Neuronal stem cell (in vitro differentiated cells): ENCODE measurements around the gene OCIAD1.
"Not testable (repeated sequence)": the region's sequence is repeated elsewhere in the genome, so short reads cannot be mapped to it uniquely, and the experiment has no call there.

Experiments
- DNase-seq: peaks from one replicate; pipeline ENCODE4 v3.0.0-alpha.2; 2013; ENCODE audit warnings: low spot score
- H2AFZ ChIP-seq: one replicate; pipeline ENCODE4 v1.6.1; 2013; ENCODE audit warnings: mild to moderate bottlenecking, low read length, inconsistent platforms
- H2AK5ac ChIP-seq: 2 replicates; pipeline ENCODE4 v1.6.1; 2013; ENCODE audit warnings: low read depth, mild to moderate bottlenecking, inconsistent platforms, low read length, moderate library complexity, mixed read lengths
- H2BK120ac ChIP-seq: 2 replicates; pipeline ENCODE4 v1.6.1; 2013; ENCODE audit warnings: low read depth, mild to moderate bottlenecking, inconsistent platforms, low read length, moderate library complexity, mixed read lengths
- H2BK12ac ChIP-seq: one replicate; pipeline ENCODE4 v1.6.1; 2013; ENCODE audit warnings: low read length, inconsistent platforms
- H2BK15ac ChIP-seq: 2 replicates; pipeline ENCODE4 v1.6.1; 2013; ENCODE audit warnings: mild to moderate bottlenecking, low read length, inconsistent platforms, mixed read lengths
- H2BK5ac ChIP-seq: one replicate; pipeline ENCODE4 v1.6.1; 2013; ENCODE audit warnings: inconsistent platforms, mild to moderate bottlenecking, low read length, moderate library complexity
- H3K14ac ChIP-seq: one replicate; pipeline ENCODE4 v1.6.1; 2013; ENCODE audit warnings: low read length, inconsistent platforms
- H3K18ac ChIP-seq: 2 replicates; pipeline ENCODE4 v1.6.1; 2013; ENCODE audit warnings: low read length, inconsistent platforms
- H3K23ac ChIP-seq: 2 replicates; pipeline ENCODE4 v1.6.1; 2013; ENCODE audit warnings: low read depth, mild to moderate bottlenecking, mixed read lengths, low read length, inconsistent platforms; ENCODE audit not compliant: poor library complexity
- H3K27ac ChIP-seq: replicated peaks from 3 replicates; pipeline ENCODE4 v1.5.1; 2013; ENCODE audit warnings: low read length, inconsistent platforms
- H3K27me3 ChIP-seq, 3 experiments: 2 replicates each; pipeline ENCODE4 v1.6.1; 2013; ENCODE audit warnings: low read length in 3 of 3, mild to moderate bottlenecking in 2 of 3, inconsistent platforms in 1 of 3, low read depth in 1 of 3, mixed read lengths in 1 of 3, moderate library complexity in 1 of 3; ENCODE audit not compliant: control insufficient read depth in 3 of 3, insufficient read depth in 3 of 3
- H3K36me3 ChIP-seq, 2 donors: replicated peaks in 1 of 2; 2 replicates each; pipeline ENCODE4 v1.6.1; 2013; ENCODE audit warnings: low read length in 2 of 2; ENCODE audit not compliant: control insufficient read depth in 2 of 2, insufficient read depth in 2 of 2
- H3K4ac ChIP-seq: 2 replicates; pipeline ENCODE4 v1.6.1; 2013; ENCODE audit warnings: inconsistent platforms, mild to moderate bottlenecking, low read length, moderate library complexity
- H3K4me1 ChIP-seq, 2 donors: 1 replicate in 1 of 2; 2 replicates in 1 of 2; pipeline ENCODE4 v1.6.1; 2013; ENCODE audit warnings: low read length in 2 of 2, low read depth in 1 of 2; ENCODE audit not compliant: control insufficient read depth in 2 of 2, insufficient read depth in 1 of 2
- H3K4me2 ChIP-seq: one replicate; pipeline ENCODE4 v1.6.1; 2013; ENCODE audit warnings: mild to moderate bottlenecking, low read length, inconsistent platforms; ENCODE audit not compliant: insufficient read depth, poor library complexity, severe bottlenecking
- H3K4me3 ChIP-seq, 2 donors: 2 replicates each; pipeline ENCODE4 v1.5.1; 2013; ENCODE audit warnings: low read length in 2 of 2, mild to moderate bottlenecking in 2 of 2, inconsistent platforms in 1 of 2, moderate library complexity in 1 of 2
- H3K79me1 ChIP-seq: one replicate; pipeline ENCODE4 v1.6.1; 2013; ENCODE audit warnings: low read depth, mild to moderate bottlenecking, inconsistent platforms, low read length, moderate library complexity
- H3K9ac ChIP-seq: one replicate; pipeline ENCODE4 v1.6.1; 2013; ENCODE audit warnings: mild to moderate bottlenecking, low read depth, low read length, inconsistent platforms; ENCODE audit not compliant: poor library complexity
- H3K9me3 ChIP-seq, 2 donors: replicated peaks in 1 of 2; 2 replicates each; pipeline versions ENCODE3 to v1.6.1; 2013; ENCODE audit warnings: low read length in 2 of 2, mild to moderate bottlenecking in 2 of 2, inconsistent platforms in 1 of 2, low read depth in 1 of 2, mixed read lengths in 1 of 2, moderate library complexity in 1 of 2; ENCODE audit not compliant: control insufficient read depth in 2 of 2, insufficient read depth in 1 of 2
- H4K8ac ChIP-seq: one replicate; pipeline ENCODE4 v1.6.1; 2013; ENCODE audit warnings: low read depth, mild to moderate bottlenecking, inconsistent platforms, low read length, moderate library complexity
- H4K91ac ChIP-seq: one replicate; pipeline ENCODE4 v1.6.1; 2013; ENCODE audit warnings: low read length, low read depth, mild to moderate bottlenecking, inconsistent platforms; ENCODE audit not compliant: poor library complexity
- WGBS, 2 donors: extraction: QIAGEN DNeasy Blood & Tissue Kit; methylation state at CpG; one replicate each; pipeline ENCODE4 v1.1.7; 2013; ENCODE audit warnings: missing lambda C conversion rate in 2 of 2, mixed read lengths in 1 of 2; ENCODE audit not compliant: insufficient read length in 2 of 2, insufficient replicate concordance in 1 of 2; ENCODE audit errors: extremely low coverage in 2 of 2; 5-methylcytosine and 5-hydroxymethylcytosine counted together

Gene OCIAD1

GRCh38 chr4:48848799-48849198, 17.9 kb downstream of the OCIAD1 start:
- H3K27ac ChIP-seq, H2BK15ac ChIP-seq, H3K9me3 ChIP-seq, H2BK120ac ChIP-seq, H4K8ac ChIP-seq, H3K4me1 ChIP-seq, DNase-seq, H3K4me2 ChIP-seq, H3K18ac ChIP-seq, H2BK5ac ChIP-seq, H3K27me3 ChIP-seq, H2AFZ ChIP-seq, H3K4ac ChIP-seq, H3K23ac ChIP-seq, H2AK5ac ChIP-seq, H3K9ac ChIP-seq, H4K91ac ChIP-seq, H3K79me1 ChIP-seq, H3K4me3 ChIP-seq, H3K14ac ChIP-seq, H2BK12ac ChIP-seq: not testable (repeated sequence)
- H3K36me3 ChIP-seq: peaks cover 6 to 98% of the 10 kb centered on the region in 2 donors
- WGBS, 2 donors: no CpG with 5 or more reads among the region's 6 CpGs

- Histone ChIP-seq H2BK15ac (no peak overlapping the region), H2BK120ac (no peak overlapping the region)
Observed at GRCh38 chr4:48851651-48852050, 20.8 kb downstream of the OCIAD1 start.

GRCh38 chr4:48853604-48854394, 22.9 kb downstream of the OCIAD1 start:
- Histone ChIP-seq H3K4me2 (no peak overlapping the region), H2BK15ac (no peak overlapping the region), H2AFZ (no peak overlapping the region), H3K14ac (no peak overlapping the region), H3K9me3 (peaks cover 0 to under 1% of the 10 kb centered on the region in 2 donors), H3K23ac (no peak overlapping the region), H3K18ac (no peak overlapping the region), H3K4me1 (no peaks in the 10 kb centered on the region), H3K4me3 (no peak overlapping the region), H4K8ac (no peak overlapping the region), H3K79me1 (no peaks in the 10 kb centered on the region), H3K9ac (no peak overlapping the region), H3K36me3 (peaks cover 13 to 98% of the 10 kb centered on the region in 2 donors), H2BK120ac (no peak overlapping the region), H2AK5ac (no peak overlapping the region), H4K91ac (no peak overlapping the region), H3K4ac (no peak overlapping the region), H2BK5ac (no peak overlapping the region), H2BK12ac (no peak overlapping the region), H3K27ac (no peak overlapping the region), H3K27me3 (no peaks in the 10 kb centered on the region)
- WGBS, 2 donors: no CpG with 5 or more reads among the region's 4 CpGs
- no peak for DNase-seq

More at GRCh38 chr4:48851651-48852050, 20.8 kb downstream of the OCIAD1 start:
- H3K4ac ChIP-seq: no peak overlapping the region
- H3K36me3 ChIP-seq: peaks cover 6 to 98% of the 10 kb centered on the region in 2 donors
- H2AFZ ChIP-seq: no peak overlapping the region
- H3K18ac ChIP-seq: no peak overlapping the region
- H2BK5ac ChIP-seq: no peak overlapping the region
- H3K23ac ChIP-seq: no peak overlapping the region
- no CpG with 5 or more reads among the region's 1 CpG for WGBS, 2 donors
- no peaks in the 10 kb centered on the region for H3K79me1 ChIP-seq
- no peak overlapping the region for H4K91ac ChIP-seq
- peaks cover 0 to 4% of the 10 kb centered on the region in 2 donors for H3K9me3 ChIP-seq
- no peak overlapping the region for H3K9ac ChIP-seq
- no peak overlapping the region for H3K27ac ChIP-seq
- H4K8ac ChIP-seq: no peak overlapping the region
- H3K4me2 ChIP-seq: no peak overlapping the region
- H3K27me3 ChIP-seq: no peaks in the 10 kb centered on the region
- no peak for DNase-seq
- H3K4me3 ChIP-seq: no peak overlapping the region
- H2AK5ac ChIP-seq: no peak overlapping the region
- no peak overlapping the region for H2BK12ac ChIP-seq
- no peak overlapping the region for H3K14ac ChIP-seq
- no peaks in the 10 kb centered on the region for H3K4me1 ChIP-seq

- Histone ChIP-seq H2BK5ac (no peak overlapping the region), H3K14ac (no peak overlapping the region), H3K27me3 (no peaks in the 10 kb centered on the region), H3K18ac (no peak overlapping the region), H4K91ac (no peak overlapping the region), H2BK12ac (no peak overlapping the region), H2BK15ac (no peak overlapping the region), H3K4me3 (no peak overlapping the region), H3K9me3 (no peaks in the 10 kb centered on the region), H3K23ac (no peak overlapping the region), H2AK5ac (no peak overlapping the region), H3K79me1 (no peaks in the 10 kb centered on the region), H4K8ac (no peak overlapping the region), H3K9ac (no peak overlapping the region), H3K4me2 (no peak overlapping the region), H3K4me1 (no peaks in the 10 kb centered on the region), H2AFZ (no peak overlapping the region), H3K4ac (no peak overlapping the region), H3K27ac (no peak overlapping the region), H2BK120ac (no peak overlapping the region), H3K36me3 (peaks cover 13 to 98% of the 10 kb centered on the region in 2 donors)
- WGBS, 2 donors: no CpG with 5 or more reads among the region's 1 CpG
- DNase-seq: no peak
Observed at GRCh38 chr4:48854395-48854683, 23.5 kb downstream of the OCIAD1 start.
